Glutamatergic neuron (in vitro differentiated cells): ENCODE results near the gene CTDSPL. TPM values are rescaled to one million over a fixed set of nuclear protein-coding genes. Genes with fewer than 3 reads are reported as not detected.

Experiments used
- DNase-seq: peaks from one replicate; pipeline ENCODE4 v3.0.0; 2022
- H3K27ac Mint-ChIP-seq: one replicate; pipeline ENCODE4 v1.8.0; 2020; ENCODE audit warnings: mild to moderate bottlenecking, mixed read lengths, inconsistent platforms; ENCODE audit not compliant: unreplicated experiment
- H3K27me3 Mint-ChIP-seq: one replicate; pipeline ENCODE4 v1.8.0; 2020; ENCODE audit warnings: mild to moderate bottlenecking, moderate library complexity, mixed read lengths, inconsistent platforms; ENCODE audit not compliant: unreplicated experiment
- H3K36me3 Mint-ChIP-seq: one replicate; pipeline ENCODE4 v1.8.0; 2020; ENCODE audit warnings: mild to moderate bottlenecking, mixed read lengths, inconsistent platforms; ENCODE audit not compliant: unreplicated experiment
- H3K4me1 Mint-ChIP-seq: one replicate; pipeline ENCODE4 v1.8.0; 2020; ENCODE audit warnings: mild to moderate bottlenecking, low read depth, mixed read lengths, inconsistent platforms; ENCODE audit not compliant: unreplicated experiment
- H3K4me3 Mint-ChIP-seq: one replicate; pipeline ENCODE4 v1.8.0; 2020; ENCODE audit warnings: mild to moderate bottlenecking, mixed read lengths, inconsistent platforms; ENCODE audit not compliant: unreplicated experiment
- H3K9me3 Mint-ChIP-seq: one replicate; pipeline ENCODE4 v1.8.0; 2020; ENCODE audit warnings: mild to moderate bottlenecking, moderate library complexity, mixed read lengths, inconsistent platforms; ENCODE audit not compliant: unreplicated experiment
- CTCF ChIP-seq: fragments of 200-600 bp; sonication (generic); IDR thresholded peaks from one replicate; pipeline ENCODE4 v1.5.0; 2021; ENCODE audit not compliant: partially characterized antibody, unreplicated experiment
- total RNA-seq: library from RNA; stranded (reverse); fragmentation: NEBNext Ultra II Directional; extraction: Animal tissue kit (Norgen Biotek cat#: 25700); gene quantifications from one replicate; pipeline ENCODE4 v1.2.1, GENCODE V29; 2021; ENCODE audit not compliant: unreplicated experiment

Gene CTDSPL
- total RNA-seq, 1 donor from 2014 or later: 6.6 TPM

- TF ChIP-seq CTCF: no peak
- no peaks in the 10 kb centered on the region for H3K36me3 Mint-ChIP-seq
- H3K4me1 Mint-ChIP-seq: peaks cover 24% of the 10 kb centered on the region
- peaks cover 9% of the 10 kb centered on the region for H3K27me3 Mint-ChIP-seq
- H3K4me3 Mint-ChIP-seq: no peak overlapping the region
- no peak for DNase-seq
- no peaks in the 10 kb centered on the region for H3K9me3 Mint-ChIP-seq
- peak overlapping the region; percentile 64 for H3K27ac Mint-ChIP-seq
Observed at GRCh38 chr3:37973246-37974054, 111.8 kb downstream of the CTDSPL start.

- Mint-ChIP-seq H3K4me3 (peak overlapping the region; percentile 21), H3K4me1 (peaks cover 23% of the 10 kb centered on the region), H3K36me3 (no peaks in the 10 kb centered on the region), H3K27me3 (peaks cover 9% of the 10 kb centered on the region), H3K9me3 (no peaks in the 10 kb centered on the region), H3K27ac (peak overlapping the region; percentile 48)
- DNase-seq: peak; percentile 69
- TF ChIP-seq CTCF: peak; percentile 75
Observed at GRCh38 chr3:37974121-37975083, 112.7 kb downstream of the CTDSPL start.

- DNase-seq: no peak
- Mint-ChIP-seq H3K4me1 (peaks cover 8% of the 10 kb centered on the region), H3K9me3 (no peaks in the 10 kb centered on the region), H3K4me3 (no peak overlapping the region), H3K27me3 (peaks cover 3% of the 10 kb centered on the region), H3K27ac (no peak overlapping the region), H3K36me3 (no peaks in the 10 kb centered on the region)
- no peak for TF ChIP-seq CTCF
Observed at GRCh38 chr3:37979541-37980461, 118.1 kb downstream of the CTDSPL start.

GRCh38 chr3:37980462-37981347 is 119.0 kb downstream of the CTDSPL start:
- Mint-ChIP-seq H3K27ac (peak overlapping the region; percentile 66), H3K9me3 (no peaks in the 10 kb centered on the region), H3K4me1 (no peaks in the 10 kb centered on the region), H3K27me3 (peaks cover under 1% of the 10 kb centered on the region), H3K36me3 (no peaks in the 10 kb centered on the region), H3K4me3 (no peak overlapping the region)
- no peak for TF ChIP-seq CTCF
- DNase-seq: no peak
